GM12878 (cell line): ENCODE data around the gene SPINT1. TPM values are rescaled to one million over a fixed set of nuclear protein-coding genes. Genes with fewer than 3 reads are reported as not detected.

Source experiments
- CHD2 ChIP-seq: IDR thresholded peaks from 2 replicates; pipeline ENCODE4 v1.6.1; 2011; ENCODE audit warnings: low read depth, low read length, improper control_type of control experiment, borderline replicate concordance
- CHD4 ChIP-seq: fragments of 200-600 bp; sonication (generic); IDR thresholded peaks from 2 replicates; pipeline ENCODE4 v1.6.1; 2016; ENCODE audit warnings: mild to moderate bottlenecking
- EGR1 ChIP-seq, 2 experiments: IDR thresholded peaks; 1 replicate in 1 of 2; 2 replicates in 1 of 2; pipeline ENCODE4 v1.6.1; 2011 to 2012; ENCODE audit warnings: low read depth in 2 of 2, low read length in 2 of 2, borderline replicate concordance in 1 of 2, mild to moderate bottlenecking in 1 of 2, moderate library complexity in 1 of 2
- EP300 ChIP-seq, 2 experiments: fragments of 150-350 bp in 1 of 2; IDR thresholded peaks; 2 replicates each; pipeline ENCODE4 v1.6.1; 2011 to 2012; ENCODE audit warnings: low read depth in 2 of 2, low read length in 2 of 2, borderline replicate concordance in 1 of 2, improper control_type of control experiment in 1 of 2, inconsistent platforms in 1 of 2; ENCODE audit not compliant: control insufficient read depth in 1 of 2
- FOS ChIP-seq: IDR thresholded peaks from 3 replicates; pipeline ENCODE4 v1.6.1; 2011; ENCODE audit warnings: borderline replicate concordance; ENCODE audit not compliant: insufficient read length; ENCODE audit errors: extremely low read depth
- IKZF1 ChIP-seq: fragments of 450-650 bp; conservative IDR thresholded peaks from 2 replicates; pipeline ENCODE4 v1.6.1; 2017; ENCODE audit warnings: antibody characterized with exemption, mild to moderate bottlenecking
- MEF2B ChIP-seq: fragments of 450-650 bp; IDR thresholded peaks from 2 replicates; pipeline ENCODE4 v1.6.1; 2018; ENCODE audit warnings: mild to moderate bottlenecking, moderate library complexity; ENCODE audit not compliant: partially characterized antibody, poor library complexity, severe bottlenecking
- NR2C1 ChIP-seq: fragments of 450-650 bp; IDR thresholded peaks from 2 replicates; pipeline ENCODE4 v1.6.1; 2017; ENCODE audit warnings: antibody characterized with exemption, mild to moderate bottlenecking, moderate library complexity
- NR2C2 ChIP-seq: IDR thresholded peaks from 2 replicates; pipeline ENCODE4 v1.6.1; 2011; ENCODE audit warnings: borderline replicate concordance, low read depth; ENCODE audit not compliant: control insufficient read depth, insufficient read length
- POLR2AphosphoS5 ChIP-seq: IDR thresholded peaks from 2 replicates; pipeline ENCODE4 v1.6.1; 2011; ENCODE audit warnings: mild to moderate bottlenecking, low read length, inconsistent platforms
- RFX5 ChIP-seq: IDR thresholded peaks from 2 replicates; pipeline ENCODE4 v1.6.1; 2011; ENCODE audit warnings: low read depth, low read length, improper control_type of control experiment
- SMAD5 ChIP-seq: IDR thresholded peaks from 2 replicates; pipeline ENCODE4 v1.6.1; 2016; ENCODE audit warnings: antibody characterized with exemption, low read depth
- SREBF1 ChIP-seq: IDR thresholded peaks from 2 replicates; pipeline ENCODE4 v1.6.1; 2012; ENCODE audit warnings: mild to moderate bottlenecking, low read length
- TARDBP ChIP-seq: IDR thresholded peaks from 2 replicates; pipeline ENCODE4 v1.6.1; 2016; ENCODE audit warnings: borderline replicate concordance
- WRNIP1 ChIP-seq: IDR thresholded peaks from 2 replicates; pipeline ENCODE4 v1.6.1; 2011; ENCODE audit warnings: low read depth, low read length, improper control_type of control experiment, borderline replicate concordance
- ZNF274 ChIP-seq: IDR thresholded peaks from one replicate; pipeline ENCODE4 v1.8.0; 2011; ENCODE audit not compliant: insufficient read length, insufficient read depth
- ZNF592 ChIP-seq: fragments of 450-650 bp; IDR thresholded peaks from 2 replicates; pipeline ENCODE4 v1.6.1; 2017; ENCODE audit warnings: mild to moderate bottlenecking, moderate library complexity
- ZSCAN29 ChIP-seq: fragments of 450-650 bp; IDR thresholded peaks from 2 replicates; pipeline ENCODE4 v1.6.1; 2017; ENCODE audit warnings: mild to moderate bottlenecking, moderate library complexity
- polyA plus RNA-seq, 11 experiments: library from polyadenylated mRNA; depleted of rRNA in 4 of 11; unstranded in 6 of 11; stranded (reverse) in 5 of 11; fragments of >200 nt; fragmentation: Nextera tagmentation in 4 of 11; fragmentation: Illumina TruSeq in 1 of 11; extraction: Ambion mirVana in 4 of 11; extraction: Trizol in 1 of 11; gene quantifications; 1 replicate in 1 of 11; 2 replicates in 10 of 11; pipeline versions ENCODE4 v1.2.1 to v1.2.3, GENCODE V29; 2011 to 2016; ENCODE audit warnings: inconsistent platforms in 2 of 11, missing spikeins in 2 of 11, low read depth in 1 of 11
- total RNA-seq, 4 experiments: library from RNA; depleted of rRNA in 3 of 4; stranded (reverse); fragments of >200 nt in 3 of 4; fragmentation: Illumina TruSeq in 1 of 4; extraction: Trizol in 1 of 4; gene quantifications; 2 replicates each; pipeline versions ENCODE4 v1.2.1 to v1.2.3, GENCODE V29; 2013 to 2021
- TF ChIP-seq, protein P1 (sequence below), 3 experiments: IDR thresholded peaks in 2 of 3; conservative IDR thresholded peaks in 1 of 3; 2 replicates each; pipeline ENCODE4 v1.5.1; 2011; ENCODE audit warnings: low read depth in 3 of 3, low read length in 3 of 3, mild to moderate bottlenecking in 3 of 3, control low read depth in 2 of 3, moderate library complexity in 2 of 3, inconsistent platforms in 1 of 3, mixed read lengths in 1 of 3; ENCODE audit not compliant: control insufficient read depth in 2 of 3, insufficient read depth in 1 of 3; ENCODE audit errors: extremely low read depth in 1 of 3
- TF ChIP-seq, protein P2 (sequence below): IDR thresholded peaks from 2 replicates; pipeline ENCODE4 v1.6.1; 2012; ENCODE audit warnings: mild to moderate bottlenecking, low read depth, low read length

The SPINT1 gene
- total and polyA plus RNA-seq, 10 of the 15 experiments (the other 5 are each of a cell fraction or from before 2014, with no cell fraction given): 3.5 to 28.6 (median 10.2) TPM

- TF ChIP-seq CHD2 (0 out of 2 replicates have a peak, but pooled peaks have one; percentile 17), NR2C2 (no peak), ZNF274 (no peak), CHD4 (no peak), SMAD5 (no peak), RFX5 (no peak), IKZF1 (peak; percentile 75), SREBF1 (no peak), TARDBP (no peak), EGR1 (IDR thresholded peaks at IDR 0.05; ENCODE audit: borderline replicate concordance in 1 of 2, low read depth in 2 of 2, low read length in 2 of 2) (no peak), ZSCAN29 (no peak), EP300 (IDR thresholded peaks at IDR 0.05; ENCODE audit: borderline replicate concordance in 1 of 2, control insufficient read depth in 1 of 2, low read depth in 2 of 2, low read length in 2 of 2) (no peak), NR2C1 (no peak), MEF2B (peak; percentile 71), WRNIP1 (no peak), ZNF592 (no peak), FOS (no peak), POLR2AphosphoS5 (no peak)
- TF ChIP-seq, protein P1, sequence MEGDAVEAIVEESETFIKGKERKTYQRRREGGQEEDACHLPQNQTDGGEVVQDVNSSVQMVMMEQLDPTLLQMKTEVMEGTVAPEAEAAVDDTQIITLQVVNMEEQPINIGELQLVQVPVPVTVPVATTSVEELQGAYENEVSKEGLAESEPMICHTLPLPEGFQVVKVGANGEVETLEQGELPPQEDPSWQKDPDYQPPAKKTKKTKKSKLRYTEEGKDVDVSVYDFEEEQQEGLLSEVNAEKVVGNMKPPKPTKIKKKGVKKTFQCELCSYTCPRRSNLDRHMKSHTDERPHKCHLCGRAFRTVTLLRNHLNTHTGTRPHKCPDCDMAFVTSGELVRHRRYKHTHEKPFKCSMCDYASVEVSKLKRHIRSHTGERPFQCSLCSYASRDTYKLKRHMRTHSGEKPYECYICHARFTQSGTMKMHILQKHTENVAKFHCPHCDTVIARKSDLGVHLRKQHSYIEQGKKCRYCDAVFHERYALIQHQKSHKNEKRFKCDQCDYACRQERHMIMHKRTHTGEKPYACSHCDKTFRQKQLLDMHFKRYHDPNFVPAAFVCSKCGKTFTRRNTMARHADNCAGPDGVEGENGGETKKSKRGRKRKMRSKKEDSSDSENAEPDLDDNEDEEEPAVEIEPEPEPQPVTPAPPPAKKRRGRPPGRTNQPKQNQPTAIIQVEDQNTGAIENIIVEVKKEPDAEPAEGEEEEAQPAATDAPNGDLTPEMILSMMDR (IDR thresholded peaks at IDR 0.05 in 2 of 3, conservative IDR thresholded peaks at IDR 0.05 in 1 of 3; ENCODE audit: control insufficient read depth in 2 of 3, extremely low read depth in 1 of 3, insufficient read depth in 1 of 3, low read depth in 3 of 3, low read length in 3 of 3): peak; percentile 73 to 90 (median 89)
- TF ChIP-seq, protein P2, sequence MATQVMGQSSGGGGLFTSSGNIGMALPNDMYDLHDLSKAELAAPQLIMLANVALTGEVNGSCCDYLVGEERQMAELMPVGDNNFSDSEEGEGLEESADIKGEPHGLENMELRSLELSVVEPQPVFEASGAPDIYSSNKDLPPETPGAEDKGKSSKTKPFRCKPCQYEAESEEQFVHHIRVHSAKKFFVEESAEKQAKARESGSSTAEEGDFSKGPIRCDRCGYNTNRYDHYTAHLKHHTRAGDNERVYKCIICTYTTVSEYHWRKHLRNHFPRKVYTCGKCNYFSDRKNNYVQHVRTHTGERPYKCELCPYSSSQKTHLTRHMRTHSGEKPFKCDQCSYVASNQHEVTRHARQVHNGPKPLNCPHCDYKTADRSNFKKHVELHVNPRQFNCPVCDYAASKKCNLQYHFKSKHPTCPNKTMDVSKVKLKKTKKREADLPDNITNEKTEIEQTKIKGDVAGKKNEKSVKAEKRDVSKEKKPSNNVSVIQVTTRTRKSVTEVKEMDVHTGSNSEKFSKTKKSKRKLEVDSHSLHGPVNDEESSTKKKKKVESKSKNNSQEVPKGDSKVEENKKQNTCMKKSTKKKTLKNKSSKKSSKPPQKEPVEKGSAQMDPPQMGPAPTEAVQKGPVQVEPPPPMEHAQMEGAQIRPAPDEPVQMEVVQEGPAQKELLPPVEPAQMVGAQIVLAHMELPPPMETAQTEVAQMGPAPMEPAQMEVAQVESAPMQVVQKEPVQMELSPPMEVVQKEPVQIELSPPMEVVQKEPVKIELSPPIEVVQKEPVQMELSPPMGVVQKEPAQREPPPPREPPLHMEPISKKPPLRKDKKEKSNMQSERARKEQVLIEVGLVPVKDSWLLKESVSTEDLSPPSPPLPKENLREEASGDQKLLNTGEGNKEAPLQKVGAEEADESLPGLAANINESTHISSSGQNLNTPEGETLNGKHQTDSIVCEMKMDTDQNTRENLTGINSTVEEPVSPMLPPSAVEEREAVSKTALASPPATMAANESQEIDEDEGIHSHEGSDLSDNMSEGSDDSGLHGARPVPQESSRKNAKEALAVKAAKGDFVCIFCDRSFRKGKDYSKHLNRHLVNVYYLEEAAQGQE: no peak
Observed at GRCh38 chr15:40906091-40906990, 62.5 kb downstream of the SPINT1 start (continued).
